M059J (cell line): ENCODE measurements around the gene RAPGEF4. TPM values are rescaled to one million over a fixed set of nuclear protein-coding genes. Genes with fewer than 3 reads are reported as not detected.
A peak's percentile ranks its signal among the peaks of the same experiment; 100 is the strongest.

Source experiments
- DNase-seq: peaks from one replicate; pipeline ENCODE4 v3.0.0-alpha.2; 2012; ENCODE audit warnings: low read depth
- total RNA-seq: library from RNA; depleted of rRNA; stranded (reverse); fragments of >200 nt; shearing (Covaris generic); gene quantifications from 2 replicates; pipeline ENCODE4 v1.2.3, GENCODE V29; 2014

The RAPGEF4 gene
- total RNA-seq, 1 experiment from 2014 or later = 0.47 TPM

DNA sequence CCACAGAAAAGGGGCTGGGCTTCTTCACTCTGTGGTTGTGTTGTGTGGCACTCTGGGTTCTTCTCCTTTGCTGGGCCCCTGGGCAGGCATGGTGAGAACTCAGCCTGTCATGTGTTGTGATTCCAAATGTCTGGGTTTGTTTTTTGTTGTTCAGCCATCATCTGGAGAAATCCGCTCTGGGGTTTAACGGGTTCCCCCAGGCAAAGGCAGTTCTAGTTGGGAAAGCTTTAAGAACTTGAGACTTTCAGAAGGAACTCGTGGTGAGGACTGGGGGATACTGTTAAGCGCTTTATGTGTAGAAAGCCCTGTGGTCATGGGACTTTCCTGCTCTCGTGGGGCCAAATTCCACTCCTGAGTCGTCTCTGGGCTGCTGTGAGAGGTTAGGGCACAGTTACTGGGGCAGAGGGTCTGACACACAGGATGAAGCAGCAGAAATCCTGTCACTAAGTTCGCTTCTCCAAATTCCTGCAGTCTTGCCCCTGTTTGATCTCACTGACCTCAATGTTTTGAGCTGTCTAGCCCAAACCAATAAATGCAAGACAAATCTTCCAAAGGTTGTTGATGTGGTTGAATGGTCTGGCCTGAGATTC is 87.7 kb downstream of the RAPGEF4 start:
- no peak for DNase-seq

DNA sequence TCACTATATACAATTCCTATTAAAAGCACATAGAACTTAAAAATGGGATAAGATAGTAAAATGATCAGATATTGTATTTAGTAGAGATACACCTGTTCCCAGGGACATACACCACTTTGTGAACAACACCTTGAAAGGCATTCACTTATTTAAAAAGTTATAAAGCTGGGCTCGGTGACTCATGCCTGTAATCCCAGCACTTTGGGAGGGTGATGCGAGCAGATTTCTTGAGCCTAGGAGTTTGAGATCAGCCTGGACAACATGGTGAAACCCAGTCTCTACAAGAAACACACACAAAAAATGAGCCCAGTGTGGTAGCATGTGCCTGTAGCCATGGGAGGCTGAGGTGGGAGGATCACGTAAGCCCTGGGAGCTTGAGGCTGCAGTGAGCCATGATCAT is 90.9 kb downstream of the RAPGEF4 start:
- peak; percentile 24 for DNase-seq

DNA sequence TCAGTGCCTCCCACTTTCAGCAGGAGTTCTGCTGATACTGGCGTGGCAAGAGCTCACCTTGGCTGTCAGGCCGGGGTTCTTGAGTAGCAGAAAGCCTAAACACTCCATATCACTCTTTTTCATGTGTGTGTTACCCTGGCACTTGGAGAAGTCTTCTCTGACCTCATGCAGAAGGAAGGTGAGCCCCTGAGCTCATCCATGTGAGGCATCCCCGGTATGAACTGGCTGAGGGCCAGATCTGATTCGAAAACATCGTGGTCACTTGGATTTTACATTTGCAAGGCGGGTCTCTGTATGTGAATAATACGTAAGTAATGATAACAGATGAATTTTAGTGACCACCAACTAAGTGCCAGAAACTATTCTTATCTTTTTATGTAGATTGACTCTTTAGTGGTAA is 93.6 kb downstream of the RAPGEF4 start:
- DNase-seq = peak; percentile 86

DNA sequence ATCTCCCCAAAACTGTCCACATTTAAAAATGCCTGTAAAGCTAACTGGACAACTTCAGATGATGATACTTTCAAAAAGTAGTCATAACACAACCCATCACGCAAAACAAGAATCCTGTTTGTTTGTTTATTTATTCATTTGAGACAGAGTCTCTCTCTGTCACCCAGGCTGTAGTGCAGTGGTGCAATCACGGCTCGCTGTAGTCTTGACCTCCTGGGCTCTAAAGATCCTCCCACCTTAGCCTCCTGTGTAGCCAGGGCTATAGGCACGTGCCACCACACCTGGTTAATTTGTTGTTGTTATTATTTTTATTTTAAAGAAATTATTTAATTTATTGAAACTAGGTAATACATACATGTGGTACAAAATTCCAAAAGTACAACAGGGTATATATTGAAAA is 94.8 kb downstream of the RAPGEF4 start:
- no peak for DNase-seq

- no peak for DNase-seq
Measured at GRCh38 chr2:172833898-172834297, 98.3 kb downstream of the RAPGEF4 start.

- no peak for DNase-seq
Measured at GRCh38 chr2:172834881-172835280, 99.2 kb downstream of the RAPGEF4 start.

DNA sequence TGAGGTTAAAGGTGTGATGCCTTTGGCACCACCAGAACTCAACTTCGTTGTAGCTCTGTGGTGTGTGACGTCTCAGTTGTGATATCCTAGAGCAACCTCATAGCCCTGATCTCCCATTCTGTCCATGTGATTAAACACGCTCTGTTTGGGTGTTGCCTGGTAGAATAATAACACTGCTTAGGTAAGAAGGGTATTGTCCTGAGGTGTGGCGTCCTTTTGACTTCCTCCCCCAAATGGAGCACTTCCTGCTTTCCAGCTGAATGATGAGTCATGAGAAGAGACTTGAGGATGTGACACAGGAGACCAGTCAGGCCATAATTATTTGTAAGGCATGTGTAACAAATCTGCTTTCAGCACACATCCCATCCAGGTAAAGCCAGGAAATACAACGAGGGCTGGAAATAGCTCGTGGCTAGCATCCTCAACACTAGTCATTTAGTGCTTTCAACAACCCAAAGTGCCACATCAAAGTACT is 100.7 kb downstream of the RAPGEF4 start:
- DNase-seq = peak; percentile 95

GRCh38 chr2:172836827-172837226 is 101.2 kb downstream of the RAPGEF4 start:
- DNase-seq = no peak

DNA sequence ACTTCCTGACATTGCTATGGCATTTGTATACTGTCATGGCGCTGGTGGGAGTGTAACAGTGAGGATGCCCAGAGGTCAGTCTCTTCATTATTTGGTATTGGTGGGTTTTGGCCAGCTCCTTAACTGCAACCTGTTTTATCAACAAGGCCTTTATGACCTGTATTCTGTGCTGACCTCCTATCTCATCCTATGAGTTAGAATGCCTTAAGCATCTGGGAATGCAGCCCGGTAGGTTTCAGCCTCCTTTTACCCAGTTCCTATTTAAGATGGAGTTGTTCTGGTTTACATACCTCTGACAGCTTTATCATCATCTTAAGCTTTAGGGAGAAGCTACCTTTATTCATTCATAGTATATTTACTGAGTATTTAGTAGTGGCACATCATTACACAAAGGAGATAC is 103.8 kb downstream of the RAPGEF4 start:
- no peak for DNase-seq

- DNase-seq = no peak
Measured at GRCh38 chr2:172842511-172843265, 107.0 kb downstream of the RAPGEF4 start.

DNA sequence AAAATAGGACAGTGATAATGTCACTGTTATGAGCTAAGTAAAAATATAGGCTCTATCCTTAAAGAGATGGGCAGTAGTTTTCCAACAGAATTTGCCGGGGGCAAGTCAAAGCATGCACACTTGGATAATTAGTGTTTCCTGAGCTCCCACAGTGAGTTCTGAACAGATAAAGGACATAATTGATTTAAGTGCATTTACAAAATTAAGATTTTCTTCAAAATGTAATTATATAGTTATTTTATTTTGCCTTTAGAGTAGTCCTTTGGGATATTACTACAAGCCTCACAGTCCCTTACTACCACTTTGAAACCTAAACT is 107.6 kb downstream of the RAPGEF4 start:
- DNase-seq = no peak

DNA sequence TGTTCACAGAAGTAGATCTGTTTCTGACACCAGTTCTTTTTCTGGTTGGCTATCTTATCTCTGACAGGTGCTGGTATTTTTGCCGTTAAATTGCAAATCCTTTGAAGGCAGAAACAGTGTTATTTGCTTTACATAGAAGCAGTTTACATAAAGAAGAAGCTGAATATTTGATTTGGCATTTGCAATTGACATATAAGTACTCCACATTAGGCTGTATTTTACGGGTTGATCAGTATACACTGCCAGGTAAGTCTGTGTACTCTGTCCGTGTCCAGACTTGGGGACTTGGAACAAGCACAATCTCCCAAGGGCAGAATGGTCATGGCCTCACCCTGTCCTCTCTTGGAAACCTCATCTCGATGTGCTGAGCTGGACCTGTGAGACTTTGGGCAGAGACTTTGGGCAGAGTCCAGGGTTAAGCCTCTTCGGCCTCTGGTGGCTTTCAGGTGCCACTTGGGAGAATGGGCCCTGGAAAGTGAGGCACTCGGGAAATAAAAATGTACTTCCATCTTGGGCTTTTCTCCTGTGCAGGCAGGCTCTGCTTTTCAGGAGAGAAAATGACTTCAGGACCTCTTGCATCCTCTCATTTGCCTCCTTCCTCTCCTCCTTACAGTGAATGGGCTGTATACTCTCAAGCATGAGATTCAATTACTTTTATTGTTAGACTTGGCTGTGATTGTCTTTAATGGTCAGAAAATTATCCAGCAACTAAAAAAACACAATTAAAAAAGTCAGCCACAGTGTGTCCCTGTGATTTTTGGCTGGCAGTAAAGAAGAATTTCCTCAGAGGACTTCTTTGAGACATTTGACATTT is 108.5 kb downstream of the RAPGEF4 start:
- no peak for DNase-seq

GRCh38 chr2:172845028-172845630 is 109.5 kb downstream of the RAPGEF4 start:
- no peak for DNase-seq

- no peak for DNase-seq
Measured at GRCh38 chr2:172846551-172846950, 110.9 kb downstream of the RAPGEF4 start.

- DNase-seq = no peak
Measured at GRCh38 chr2:172847188-172847587, 111.5 kb downstream of the RAPGEF4 start.

DNA sequence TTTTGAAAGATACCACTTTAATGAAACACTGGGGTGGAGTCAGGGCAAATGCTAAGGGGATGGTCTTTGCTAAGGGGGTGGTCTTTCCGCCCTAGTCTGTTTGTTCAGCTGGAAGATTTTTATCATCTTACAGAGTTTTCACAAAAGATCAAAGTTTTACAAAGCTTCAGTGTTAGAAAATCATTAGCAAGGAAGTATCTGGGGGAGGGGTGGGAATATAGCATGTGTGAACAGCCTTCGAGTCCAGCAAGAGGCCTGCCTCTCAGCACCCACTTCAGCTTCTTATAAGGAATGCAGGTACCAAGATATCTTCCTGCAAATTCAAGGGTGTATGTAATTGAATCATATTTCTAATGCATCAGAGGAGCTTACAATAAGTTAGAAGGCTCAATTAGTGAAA is 112.9 kb downstream of the RAPGEF4 start:
- DNase-seq = no peak

DNA sequence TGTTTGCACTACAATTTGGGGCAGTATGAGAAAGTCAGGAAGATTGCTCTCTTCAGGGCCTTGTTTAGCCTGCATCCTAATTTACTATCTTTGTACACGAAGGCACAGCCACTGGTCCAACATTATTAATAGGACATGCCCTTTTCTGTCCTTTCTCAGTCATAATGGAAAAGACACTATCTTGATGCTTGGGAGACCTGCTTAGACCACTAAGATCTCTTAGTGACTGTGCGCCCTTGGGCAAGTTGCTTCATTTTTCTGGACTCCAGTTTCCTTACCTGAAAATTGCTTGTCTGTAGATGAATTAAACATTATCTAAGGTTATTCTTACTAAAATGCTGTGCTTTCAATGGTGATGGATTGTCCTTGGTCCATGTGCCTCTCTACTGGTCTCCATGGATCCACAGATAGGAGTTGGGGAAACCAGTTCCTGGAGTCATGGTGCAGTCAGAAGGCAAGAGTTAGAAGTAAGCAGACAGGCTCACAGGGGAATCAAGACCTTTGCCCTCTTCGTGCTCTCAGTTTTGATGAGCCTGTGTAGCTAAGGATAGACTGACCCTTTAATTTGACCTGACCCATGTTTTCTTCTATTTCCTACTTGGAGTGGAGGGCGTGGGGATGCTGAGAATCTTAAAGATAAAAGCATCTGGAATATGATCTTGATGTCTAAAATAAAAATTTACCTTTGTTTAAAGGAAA is 114.0 kb downstream of the RAPGEF4 start:
- DNase-seq = peak; percentile 12

GRCh38 chr2:172855588-172855987 is 119.9 kb downstream of the RAPGEF4 start:
- no peak for DNase-seq

- DNase-seq = no peak
Measured at GRCh38 chr2:172856606-172857005, 121.0 kb downstream of the RAPGEF4 start.

DNA sequence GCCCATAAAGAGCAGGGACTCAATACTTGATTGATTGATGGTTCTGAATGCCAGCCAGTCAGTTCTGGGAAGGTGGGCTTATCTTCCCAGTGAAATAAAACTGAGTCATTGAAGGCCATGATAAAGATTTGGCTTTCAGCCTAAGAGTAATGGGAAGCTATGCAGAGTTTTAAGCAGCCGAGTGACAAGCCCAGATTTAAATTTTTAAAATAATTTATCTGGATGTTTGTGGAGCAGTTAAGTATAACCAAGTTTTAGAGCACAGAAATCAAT is 122.8 kb downstream of the RAPGEF4 start:
- peak; percentile 18 for DNase-seq

DNA sequence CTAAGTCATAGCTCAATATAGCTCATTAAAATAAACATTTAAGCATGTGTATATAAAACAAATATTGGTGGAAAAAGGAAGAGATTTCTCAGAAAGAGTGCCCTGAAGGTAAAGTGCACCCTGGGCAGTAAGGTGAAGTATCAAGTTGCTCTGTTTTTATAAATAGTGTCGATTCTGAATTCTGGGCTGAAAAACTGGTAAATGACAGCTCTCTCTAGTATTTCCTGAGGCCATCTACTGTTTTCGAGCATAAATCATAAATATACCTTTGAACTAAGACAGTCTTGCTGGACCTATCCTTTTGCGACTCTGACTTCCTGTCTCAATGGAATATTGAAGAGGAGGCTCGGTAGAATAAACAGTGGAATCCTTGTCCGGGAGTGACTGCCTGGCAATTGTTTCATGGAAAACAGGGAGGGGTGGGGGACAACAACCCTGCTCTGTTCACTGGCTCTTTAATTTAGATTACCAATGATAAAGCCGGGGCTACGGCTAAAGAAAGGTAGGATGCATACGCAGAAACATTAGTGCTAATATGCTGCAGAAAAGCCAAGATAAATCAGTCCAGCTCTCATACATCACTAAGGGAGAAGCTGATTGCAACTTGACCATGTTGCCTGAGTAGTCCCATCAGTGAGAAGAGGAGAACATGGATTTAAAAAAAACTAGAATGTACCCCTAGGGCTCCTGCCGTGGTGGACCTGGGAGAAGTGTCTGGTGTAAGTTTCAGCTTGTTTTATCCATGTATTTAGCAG is 124.1 kb downstream of the RAPGEF4 start:
- DNase-seq = peak; percentile 33
